IPS-NIHi11 (cell line): Measurements from ENCODE around the gene RASSF10.
A peak's percentile ranks its signal among the peaks of the same experiment; 100 is the strongest.

ENCODE experiments used
- DNase-seq: peaks from one replicate; pipeline ENCODE4 v3.0.0; 2012; ENCODE audit warnings: mixed read lengths, low spot score

Gene RASSF10

GRCh38 chr11:12994476-12994875 lies 14.6 kb upstream of the RASSF10 start:
- DNase-seq = no peak

- DNase-seq = no peak
Measured at GRCh38 chr11:12995188-12995587, 13.9 kb upstream of the RASSF10 start.

- no peak for DNase-seq
Measured at GRCh38 chr11:12995823-12996222, 13.3 kb upstream of the RASSF10 start.

GRCh38 chr11:12997168-12997567 lies 11.9 kb upstream of the RASSF10 start:
- no peak for DNase-seq

GRCh38 chr11:12998336-12998735 lies 10.8 kb upstream of the RASSF10 start:
- no peak for DNase-seq

- DNase-seq = no peak
Measured at GRCh38 chr11:12999597-12999996, 9.5 kb upstream of the RASSF10 start.

- DNase-seq = no peak
Measured at GRCh38 chr11:13000116-13000515, 9.0 kb upstream of the RASSF10 start.

GRCh38 chr11:13000721-13001120 lies 8.4 kb upstream of the RASSF10 start:
- DNase-seq = no peak

- no peak for DNase-seq
Measured at GRCh38 chr11:13003736-13004493, 5.2 kb upstream of the RASSF10 start.

GRCh38 chr11:13007182-13008060 lies 1.7 kb upstream of the RASSF10 start:
- DNase-seq = no peak

- DNase-seq = peak; percentile 29
Measured at GRCh38 chr11:13008061-13008435, 1.1 kb upstream of the RASSF10 start.

- no peak for DNase-seq
Measured at GRCh38 chr11:13009476-13009920, 382 bp downstream of the RASSF10 start.

GRCh38 chr11:13009921-13010748 lies 1.0 kb downstream of the RASSF10 start:
- peak; percentile 51 for DNase-seq

- peak; percentile 33 for DNase-seq
Measured at GRCh38 chr11:13010749-13011465, 1.8 kb downstream of the RASSF10 start.

GRCh38 chr11:13011466-13012055 lies 2.4 kb downstream of the RASSF10 start:
- DNase-seq = no peak

GRCh38 chr11:13012056-13012661 lies 3.0 kb downstream of the RASSF10 start:
- DNase-seq = no peak

GRCh38 chr11:13013054-13013488 lies 4.0 kb downstream of the RASSF10 start:
- no peak for DNase-seq

- DNase-seq = no peak
Measured at GRCh38 chr11:13015753-13016152, 6.6 kb downstream of the RASSF10 start.

GRCh38 chr11:13016415-13016814 lies 7.3 kb downstream of the RASSF10 start:
- no peak for DNase-seq

- no peak for DNase-seq
Measured at GRCh38 chr11:13019313-13019712, 10.2 kb downstream of the RASSF10 start.

GRCh38 chr11:13023423-13023822 lies 14.3 kb downstream of the RASSF10 start:
- no peak for DNase-seq
